GM19438 (cell line): Measurements from ENCODE around the gene LRRC8B.
A peak's percentile ranks its signal among the peaks of the same experiment; 100 is the strongest.

Experiments
- ATAC-seq: cut with Tn5 transposase; IDR thresholded peaks from one replicate; pipeline ENCODE4 v1.9.1; 2021; ENCODE audit warnings: low read depth; ENCODE audit not compliant: unreplicated experiment

The LRRC8B gene

GRCh38 chr1:89546082-89546889, 21.7 kb downstream of the LRRC8B start:
- ATAC-seq, result no peak

GRCh38 chr1:89546934-89547562, 22.4 kb downstream of the LRRC8B start:
- ATAC-seq, result no peak

- no peak for ATAC-seq
Measured at GRCh38 chr1:89547563-89548116, 23.0 kb downstream of the LRRC8B start.

- peak; percentile 40 for ATAC-seq
Measured at GRCh38 chr1:89548122-89548857, 23.7 kb downstream of the LRRC8B start.

- no peak for ATAC-seq
Measured at GRCh38 chr1:89550995-89551394, 26.4 kb downstream of the LRRC8B start.

GRCh38 chr1:89552471-89553081, 27.9 kb downstream of the LRRC8B start:
- peak; percentile 77 for ATAC-seq

- ATAC-seq, result no peak
Measured at GRCh38 chr1:89553157-89553556, 28.5 kb downstream of the LRRC8B start.

- ATAC-seq, result no peak
Measured at GRCh38 chr1:89555550-89555949, 30.9 kb downstream of the LRRC8B start.

- no peak for ATAC-seq
Measured at GRCh38 chr1:89556726-89557444, 32.3 kb downstream of the LRRC8B start.

- no peak for ATAC-seq
Measured at GRCh38 chr1:89557445-89557825, 32.8 kb downstream of the LRRC8B start.

GRCh38 chr1:89557956-89558355, 33.3 kb downstream of the LRRC8B start:
- ATAC-seq, result no peak

- ATAC-seq, result no peak
Measured at GRCh38 chr1:89563957-89564604, 39.5 kb downstream of the LRRC8B start.

- no peak for ATAC-seq
Measured at GRCh38 chr1:89565521-89565920, 40.9 kb downstream of the LRRC8B start.

- ATAC-seq, result no peak
Measured at GRCh38 chr1:89566761-89567174, 42.1 kb downstream of the LRRC8B start.

GRCh38 chr1:89567797-89568196, 43.2 kb downstream of the LRRC8B start:
- no peak for ATAC-seq

- ATAC-seq, result no peak
Measured at GRCh38 chr1:89573410-89573809, 48.8 kb downstream of the LRRC8B start.

- ATAC-seq, result no peak
Measured at GRCh38 chr1:89574621-89575020, 50.0 kb downstream of the LRRC8B start.

- ATAC-seq, result no peak
Measured at GRCh38 chr1:89575207-89575606, 50.6 kb downstream of the LRRC8B start.

GRCh38 chr1:89576013-89576412, 51.4 kb downstream of the LRRC8B start:
- no peak for ATAC-seq

- ATAC-seq, result no peak
Measured at GRCh38 chr1:89578151-89578550, 53.5 kb downstream of the LRRC8B start.
